Measurements from ENCODE around the gene TRAF2. TPM values are rescaled to one million over a fixed set of nuclear protein-coding genes. Genes with fewer than 3 reads are reported as not detected.

The TRAF2 gene
- total RNA-seq, 1 experiment from 2014 or later = 48.6 TPM

GRCh38 chr9:136851941-136852663 is 34.2 kb upstream of the TRAF2 start, which contains the start of gene MAMDC4:
TSS of gene MAMDC4 (plus strand) at chr9:136852346. CDS start at chr9:136852417, 71 bp downstream.
- H3K36me3 ChIP-seq (replicated peaks; ENCODE audit: control insufficient read depth, insufficient read depth, low read length) = peaks cover 5% of the 10 kb centered on the region
- H3K27me3 ChIP-seq (ENCODE audit: control insufficient read depth, insufficient read depth, low read length) = no peaks in the 10 kb centered on the region; the same call in 1 of the 2 replicates
- DNase-seq = no peak
- H3K4me3 ChIP-seq (ENCODE audit: insufficient read depth, low read depth, low read length) = no peak within 1 kb of the TSS

DNA sequence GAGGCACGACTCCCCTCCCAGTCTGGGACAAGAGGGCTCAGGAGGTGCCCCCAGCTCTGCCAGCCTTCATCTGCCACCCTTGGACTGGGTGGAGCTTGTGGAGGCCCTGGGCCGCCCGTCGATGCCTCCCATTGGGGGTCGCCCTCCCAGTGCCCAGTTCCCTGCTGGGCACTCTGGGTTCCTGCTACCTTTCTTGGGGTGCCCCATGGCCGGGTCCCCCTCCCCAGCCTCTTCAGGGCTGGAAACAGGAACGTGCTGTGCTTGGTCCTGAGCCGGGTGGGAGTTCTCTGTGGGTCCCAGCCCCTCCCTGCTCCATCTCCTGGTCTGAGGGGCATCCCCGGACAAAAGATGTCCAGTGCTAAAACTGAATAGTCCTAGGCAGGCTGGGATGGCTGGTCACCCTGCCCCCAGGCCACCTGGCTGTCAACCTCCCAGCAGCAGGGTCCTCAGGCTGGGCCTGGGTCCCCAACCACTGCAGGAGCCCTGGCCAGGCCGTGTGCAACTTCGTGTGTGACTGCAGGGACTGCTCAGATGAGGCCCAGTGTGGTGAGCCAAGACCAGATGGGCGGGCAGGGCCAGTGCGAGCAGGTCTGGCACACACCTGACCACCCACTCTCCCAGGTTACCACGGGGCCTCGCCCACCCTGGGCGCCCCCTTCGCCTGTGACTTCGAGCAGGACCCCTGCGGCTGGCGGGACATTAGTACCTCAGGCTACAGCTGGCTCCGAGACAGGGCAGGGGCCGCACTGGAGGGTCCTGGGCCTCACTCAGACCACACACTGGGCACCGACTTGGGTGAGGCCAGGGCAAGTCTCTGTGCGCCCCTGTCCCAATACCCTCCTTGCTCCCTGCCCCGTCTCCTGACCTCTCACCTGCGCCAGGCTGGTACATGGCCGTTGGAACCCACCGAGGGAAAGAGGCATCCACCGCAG is 33.4 kb upstream of the TRAF2 start:
- no peaks in the 10 kb centered on the region; the same call in 1 of the 2 replicates for H3K27me3 ChIP-seq (ENCODE audit: control insufficient read depth, insufficient read depth, low read length)
- H3K36me3 ChIP-seq (replicated peaks; ENCODE audit: control insufficient read depth, insufficient read depth, low read length) = peaks cover 5% of the 10 kb centered on the region
- no peak for DNase-seq
- H3K4me3 ChIP-seq (ENCODE audit: insufficient read depth, low read depth, low read length) = no peak overlapping the region

GRCh38 chr9:136853596-136854112 is 32.7 kb upstream of the TRAF2 start:
- no peaks in the 10 kb centered on the region for H3K27me3 ChIP-seq (ENCODE audit: control insufficient read depth, insufficient read depth, low read length)
- no peak overlapping the region for H3K4me3 ChIP-seq (ENCODE audit: insufficient read depth, low read depth, low read length)
- DNase-seq = no peak
- H3K36me3 ChIP-seq (replicated peaks; ENCODE audit: control insufficient read depth, insufficient read depth, low read length) = peaks cover 5% of the 10 kb centered on the region

- H3K27me3 ChIP-seq (ENCODE audit: control insufficient read depth, insufficient read depth, low read length) = no peaks in the 10 kb centered on the region
- DNase-seq = no peak
- peaks cover 5% of the 10 kb centered on the region for H3K36me3 ChIP-seq (replicated peaks; ENCODE audit: control insufficient read depth, insufficient read depth, low read length)
- H3K4me3 ChIP-seq (ENCODE audit: insufficient read depth, low read depth, low read length) = no peak overlapping the region
Observed at GRCh38 chr9:136854113-136854841, 32.0 kb upstream of the TRAF2 start.

- Histone ChIP-seq H3K27me3 (ENCODE audit: control insufficient read depth, insufficient read depth, low read length) (no peaks in the 10 kb centered on the region), H3K4me3 (ENCODE audit: insufficient read depth, low read depth, low read length) (no peak overlapping the region), H3K36me3 (replicated peaks; ENCODE audit: control insufficient read depth, insufficient read depth, low read length) (peaks cover 5% of the 10 kb centered on the region)
- DNase-seq = no peak
Observed at GRCh38 chr9:136854842-136855460, 31.4 kb upstream of the TRAF2 start.

DNA sequence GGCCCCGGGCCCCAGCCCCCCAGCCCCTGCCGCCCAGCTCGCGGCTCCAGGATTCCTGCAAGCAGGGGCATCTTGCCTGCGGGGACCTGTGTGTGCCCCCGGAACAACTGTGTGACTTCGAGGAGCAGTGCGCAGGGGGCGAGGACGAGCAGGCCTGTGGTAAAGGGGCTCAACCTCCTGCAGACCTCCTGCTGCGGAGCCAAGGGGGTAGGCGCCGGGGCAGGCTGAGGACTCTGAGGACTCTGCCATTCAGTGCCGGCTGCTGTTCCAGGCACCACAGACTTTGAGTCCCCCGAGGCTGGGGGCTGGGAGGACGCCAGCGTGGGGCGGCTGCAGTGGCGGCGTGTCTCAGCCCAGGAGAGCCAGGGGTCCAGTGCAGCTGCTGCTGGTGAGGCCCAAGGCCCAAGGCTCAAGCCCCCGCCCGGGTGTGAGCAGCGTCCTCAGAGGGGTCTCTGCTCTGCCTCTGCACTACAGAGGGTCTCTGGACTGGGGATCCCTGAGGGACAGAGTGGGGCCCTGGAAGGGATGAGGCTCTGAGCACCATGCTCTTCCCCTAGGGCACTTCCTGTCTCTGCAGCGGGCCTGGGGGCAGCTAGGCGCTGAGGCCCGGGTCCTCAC is 30.7 kb upstream of the TRAF2 start:
- H3K36me3 ChIP-seq (replicated peaks; ENCODE audit: control insufficient read depth, insufficient read depth, low read length) = 0 out of 2 replicates have a peak, but pooled peaks cover 3% of the 10 kb centered on the region
- peak; percentile 62 for DNase-seq
- H3K27me3 ChIP-seq (ENCODE audit: control insufficient read depth, insufficient read depth, low read length) = no peaks in the 10 kb centered on the region

DNA sequence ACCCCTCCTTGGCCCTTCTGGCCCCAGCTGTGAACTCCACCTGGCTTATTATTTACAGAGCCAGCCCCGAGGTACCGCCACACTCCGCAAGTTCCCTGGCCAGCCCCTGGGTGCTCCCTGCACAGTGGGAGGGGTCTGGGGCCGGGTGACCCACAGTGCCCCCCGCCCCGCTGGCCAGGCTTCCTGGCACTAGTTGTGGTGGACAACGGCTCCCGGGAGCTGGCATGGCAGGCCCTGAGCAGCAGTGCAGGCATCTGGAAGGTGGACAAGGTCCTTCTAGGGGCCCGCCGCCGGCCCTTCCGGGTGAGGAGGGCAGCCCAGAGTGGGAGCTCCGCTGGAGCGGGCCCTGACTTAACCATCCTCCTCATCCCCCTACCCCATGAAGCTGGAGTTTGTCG is 30.2 kb upstream of the TRAF2 start:
- peak; percentile 55 for DNase-seq
- Histone ChIP-seq H3K36me3 (replicated peaks; ENCODE audit: control insufficient read depth, insufficient read depth, low read length) (peaks cover 1% of the 10 kb centered on the region; the same call in 1 of the 2 replicates), H3K4me3 (ENCODE audit: insufficient read depth, low read depth, low read length) (no peak overlapping the region), H3K27me3 (ENCODE audit: control insufficient read depth, insufficient read depth, low read length) (no peaks in the 10 kb centered on the region)

More for the DNA sequence above, 30.7 kb upstream of the TRAF2 start:
- no peak overlapping the region for H3K4me3 ChIP-seq (ENCODE audit: insufficient read depth, low read depth, low read length)

DNA sequence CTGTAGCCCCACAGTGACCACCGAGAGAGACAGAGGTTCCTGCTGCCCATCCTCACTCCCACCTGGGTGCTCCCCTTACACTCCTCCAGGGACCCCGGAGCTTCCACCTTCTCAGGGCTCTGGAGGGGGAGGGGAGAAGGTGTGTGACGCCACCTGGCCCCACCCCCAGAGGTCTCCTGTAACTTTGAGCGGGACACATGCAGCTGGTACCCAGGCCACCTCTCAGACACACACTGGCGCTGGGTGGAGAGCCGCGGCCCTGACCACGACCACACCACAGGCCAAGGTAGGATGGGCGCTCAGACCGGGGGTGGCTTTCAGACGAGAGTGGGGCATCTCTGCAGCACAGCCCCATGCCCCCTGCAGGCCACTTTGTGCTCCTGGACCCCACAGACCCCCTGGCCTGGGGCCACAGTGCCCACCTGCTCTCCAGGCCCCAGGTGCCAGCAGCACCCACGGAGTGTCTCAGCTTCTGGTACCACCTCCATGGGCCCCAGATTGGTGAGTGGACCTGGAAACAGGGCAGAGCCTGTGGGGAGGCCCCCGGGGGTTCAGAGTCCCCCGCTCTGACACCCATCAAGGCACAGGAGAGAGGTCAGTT is 29.7 kb upstream of the TRAF2 start:
- peak; percentile 67 for DNase-seq
- Histone ChIP-seq H3K36me3 (replicated peaks; ENCODE audit: control insufficient read depth, insufficient read depth, low read length) (no peaks in the 10 kb centered on the region; the same call in 1 of the 2 replicates), H3K4me3 (ENCODE audit: insufficient read depth, low read depth, low read length) (no peak overlapping the region), H3K27me3 (ENCODE audit: control insufficient read depth, insufficient read depth, low read length) (no peaks in the 10 kb centered on the region)

DNA sequence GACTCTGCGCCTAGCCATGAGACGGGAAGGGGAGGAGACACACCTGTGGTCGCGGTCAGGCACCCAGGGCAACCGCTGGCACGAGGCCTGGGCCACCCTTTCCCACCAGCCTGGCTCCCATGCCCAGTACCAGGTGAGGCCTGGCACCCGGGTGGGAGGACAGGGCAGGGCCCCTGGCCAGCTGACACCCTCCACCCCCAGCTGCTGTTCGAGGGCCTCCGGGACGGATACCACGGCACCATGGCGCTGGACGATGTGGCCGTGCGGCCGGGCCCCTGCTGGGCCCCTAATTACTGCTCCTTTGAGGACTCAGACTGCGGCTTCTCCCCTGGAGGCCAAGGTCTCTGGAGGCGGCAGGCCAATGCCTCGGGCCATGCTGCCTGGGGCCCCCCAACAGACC is 29.1 kb upstream of the TRAF2 start:
- no peak overlapping the region for H3K4me3 ChIP-seq (ENCODE audit: insufficient read depth, low read depth, low read length)
- H3K36me3 ChIP-seq (replicated peaks; ENCODE audit: control insufficient read depth, insufficient read depth, low read length) = peaks cover 1% of the 10 kb centered on the region
- peak; percentile 55 for DNase-seq
- H3K27me3 ChIP-seq (ENCODE audit: control insufficient read depth, insufficient read depth, low read length) = no peaks in the 10 kb centered on the region

DNA sequence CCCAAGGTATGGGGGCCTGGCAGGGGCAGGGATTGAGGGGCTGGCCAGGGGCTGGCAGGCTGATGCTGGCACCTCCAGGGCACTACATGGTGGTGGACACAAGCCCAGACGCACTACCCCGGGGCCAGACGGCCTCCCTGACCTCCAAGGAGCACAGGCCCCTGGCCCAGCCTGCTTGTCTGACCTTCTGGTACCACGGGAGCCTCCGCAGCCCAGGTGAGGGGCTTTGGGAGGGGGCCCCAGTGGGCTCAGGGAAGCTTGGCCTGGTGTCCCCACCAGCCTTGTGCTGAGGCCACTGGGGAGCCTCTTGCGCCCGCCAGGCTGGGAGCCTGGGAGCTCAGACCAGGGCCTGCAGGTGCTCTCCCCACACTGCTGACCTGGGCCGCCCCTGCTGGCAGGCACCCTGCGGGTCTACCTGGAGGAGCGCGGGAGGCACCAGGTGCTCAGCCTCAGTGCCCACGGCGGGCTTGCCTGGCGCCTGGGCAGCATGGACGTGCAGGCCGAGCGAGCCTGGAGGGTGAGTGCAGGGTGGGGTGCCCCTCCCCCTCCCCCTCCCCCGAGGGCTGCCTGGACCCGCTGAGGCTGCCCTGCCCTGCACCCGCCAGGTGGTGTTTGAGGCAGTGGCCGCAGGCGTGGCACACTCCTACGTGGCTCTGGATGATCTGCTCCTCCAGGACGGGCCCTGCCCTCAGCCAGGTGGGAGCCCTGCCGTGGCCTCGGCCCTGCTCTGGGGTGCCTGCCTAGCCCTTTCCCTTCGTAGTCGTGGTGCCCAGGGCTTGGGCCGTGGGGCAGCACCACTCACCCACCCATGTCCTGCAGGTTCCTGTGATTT is 28.5 kb upstream of the TRAF2 start:
- Histone ChIP-seq H3K4me3 (ENCODE audit: insufficient read depth, low read depth, low read length) (no peak overlapping the region), H3K27me3 (ENCODE audit: control insufficient read depth, insufficient read depth, low read length) (no peaks in the 10 kb centered on the region), H3K36me3 (replicated peaks; ENCODE audit: control insufficient read depth, insufficient read depth, low read length) (peaks cover 7% of the 10 kb centered on the region)
- peak; percentile 72 for DNase-seq

DNA sequence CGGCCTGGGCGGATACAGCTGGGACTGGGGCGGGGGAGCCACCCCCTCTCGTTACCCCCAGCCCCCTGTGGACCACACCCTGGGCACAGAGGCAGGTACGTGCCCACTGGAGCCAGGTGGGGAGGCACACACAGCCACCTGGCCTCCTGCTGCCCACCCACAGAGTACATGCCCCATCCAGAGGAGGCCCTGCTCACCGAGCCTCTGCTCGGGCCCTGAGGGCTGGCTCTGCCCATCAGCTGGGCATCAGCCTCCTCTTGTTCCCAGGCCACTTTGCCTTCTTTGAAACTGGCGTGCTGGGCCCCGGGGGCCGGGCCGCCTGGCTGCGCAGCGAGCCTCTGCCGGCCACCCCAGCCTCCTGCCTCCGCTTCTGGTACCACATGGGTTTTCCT is 27.9 kb upstream of the TRAF2 start:
- peak; percentile 55 for DNase-seq
- Histone ChIP-seq H3K4me3 (ENCODE audit: insufficient read depth, low read depth, low read length) (no peak overlapping the region), H3K27me3 (ENCODE audit: control insufficient read depth, insufficient read depth, low read length) (no peaks in the 10 kb centered on the region), H3K36me3 (replicated peaks; ENCODE audit: control insufficient read depth, insufficient read depth, low read length) (peaks cover 11% of the 10 kb centered on the region)

DNA sequence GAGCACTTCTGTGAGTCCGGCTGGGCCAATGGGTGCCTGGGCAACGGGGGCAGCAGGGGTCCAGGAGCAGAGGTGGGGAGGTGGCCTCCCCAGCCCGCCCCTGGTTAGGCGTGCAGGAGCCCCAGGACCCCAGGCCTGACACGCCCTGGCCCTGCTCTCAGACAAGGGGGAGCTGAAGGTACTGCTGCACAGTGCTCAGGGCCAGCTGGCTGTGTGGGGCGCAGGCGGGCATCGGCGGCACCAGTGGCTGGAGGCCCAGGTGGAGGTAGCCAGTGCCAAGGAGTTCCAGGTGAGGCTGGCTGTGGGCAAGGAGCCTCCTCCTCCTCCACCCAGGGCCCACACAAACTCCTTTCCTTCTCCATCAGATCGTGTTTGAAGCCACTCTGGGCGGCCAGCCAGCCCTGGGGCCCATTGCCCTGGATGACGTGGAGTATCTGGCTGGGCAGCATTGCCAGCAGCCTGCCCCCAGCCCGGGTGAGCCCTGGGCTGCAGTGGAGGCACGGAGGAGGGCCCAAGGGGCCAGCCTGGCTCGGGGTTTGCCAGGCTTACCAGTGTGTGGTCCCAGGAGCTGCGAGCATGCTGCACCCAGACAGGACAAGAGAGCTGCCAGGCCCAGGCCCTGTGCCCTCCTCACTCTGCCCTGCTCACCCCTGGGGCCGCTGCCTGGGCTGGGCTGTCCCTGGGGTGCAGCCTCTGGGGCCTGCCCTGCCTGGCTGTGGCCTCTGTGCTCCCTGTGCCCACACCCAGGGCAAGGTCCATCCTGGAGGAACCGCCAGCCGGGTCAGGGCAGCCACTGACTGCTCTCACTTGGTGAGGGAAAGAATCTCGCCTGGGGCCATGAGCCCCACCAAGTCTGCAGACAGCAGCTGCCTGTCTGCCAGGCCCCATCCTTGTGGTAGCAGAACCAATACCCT is 27.2 kb upstream of the TRAF2 start:
- H3K4me3 ChIP-seq (ENCODE audit: insufficient read depth, low read depth, low read length) = no peak overlapping the region

More for the DNA sequence above, 27.2 kb upstream of the TRAF2 start:
- Histone ChIP-seq H3K27me3 (ENCODE audit: control insufficient read depth, insufficient read depth, low read length) (no peaks in the 10 kb centered on the region), H3K36me3 (replicated peaks; ENCODE audit: control insufficient read depth, insufficient read depth, low read length) (peaks cover 16% of the 10 kb centered on the region)
- DNase-seq = peak; percentile 53

All from H7 (cell line).